Measurements from ENCODE around the gene SH2B2. TPM values are rescaled to one million over a fixed set of nuclear protein-coding genes. Genes with fewer than 3 reads are reported as not detected.

Gene SH2B2
- total and polyA plus RNA-seq, 11 donors, result 0.50 to 5.7 (median 2.2) TPM

GRCh38 chr7:102251531-102252365, 34.9 kb upstream of the SH2B2 start:
- peaks cover 0 to 27% (median 13%) of the 10 kb centered on the region in 9 donors for H3K36me3 ChIP-seq
- TF ChIP-seq CTCF (IDR thresholded peaks at IDR 0.05), result no peak
- no peak for TF ChIP-seq POLR2A (IDR thresholded peaks at IDR 0.05)
- intact Hi-C loops (cut with DNase I), result no loop called here
- ATAC-seq (no peak), DNase-seq (no peak)
- no peak overlapping the region for H3K27ac ChIP-seq
- H3K27me3 ChIP-seq, result no peaks in the 10 kb centered on the region
- H3K4me1 ChIP-seq, result no peaks in the 10 kb centered on the region
- H3K9me3 ChIP-seq, result no peaks in the 10 kb centered on the region
- 69 to 76% (median 72%) methylated on average over 7 of the region's 7 CpGs for WGBS, 4 donors
- no peak overlapping the region for H3K4me3 ChIP-seq

GRCh38 chr7:102252366-102252982, 34.2 kb upstream of the SH2B2 start:
- no peak for TF ChIP-seq POLR2A (IDR thresholded peaks at IDR 0.05)

GRCh38 chr7:102253066-102253972, 33.3 kb upstream of the SH2B2 start:
- Histone ChIP-seq H3K27ac (no peak overlapping the region), H3K9me3 (no peaks in the 10 kb centered on the region), H3K27me3 (no peaks in the 10 kb centered on the region), H3K4me3 (no peak overlapping the region), H3K36me3 (peaks cover 0 to 22% (median 8%) of the 10 kb centered on the region in 9 donors), H3K4me1 (no peaks in the 10 kb centered on the region)
- no peak for ATAC-seq
- no peak for TF ChIP-seq CTCF (IDR thresholded peaks at IDR 0.05)
- no peak for TF ChIP-seq POLR2A (IDR thresholded peaks at IDR 0.05)
- intact Hi-C loops (cut with DNase I), result no loop called here
- DNase-seq, result no peak
- WGBS, 4 donors, result 90 to 96% (median 93%) methylated on average over 17 to 19 of the region's 19 CpGs

More at GRCh38 chr7:102252366-102252982, 34.2 kb upstream of the SH2B2 start:
- DNase-seq (no peak), ATAC-seq (no peak)
- peaks cover 0 to 22% (median 12%) of the 10 kb centered on the region in 9 donors for H3K36me3 ChIP-seq
- H3K27me3 ChIP-seq, result no peaks in the 10 kb centered on the region
- H3K27ac ChIP-seq, result no peak overlapping the region
- intact Hi-C loops (cut with DNase I), result no loop called here
- no peaks in the 10 kb centered on the region for H3K9me3 ChIP-seq
- no peak overlapping the region for H3K4me3 ChIP-seq
- H3K4me1 ChIP-seq, result no peaks in the 10 kb centered on the region
- 78 to 85% (median 83%) methylated on average over 11 of the region's 11 CpGs for WGBS, 4 donors

GRCh38 chr7:102253973-102254370, 32.7 kb upstream of the SH2B2 start:
- 92 to 95% (median 94%) methylated on average over 13 of the region's 13 CpGs for WGBS, 4 donors
- Histone ChIP-seq H3K9me3 (no peaks in the 10 kb centered on the region), H3K4me1 (no peaks in the 10 kb centered on the region), H3K36me3 (peaks cover 0 to 19% (median 5%) of the 10 kb centered on the region in 9 donors), H3K27ac (no peak overlapping the region), H3K27me3 (no peaks in the 10 kb centered on the region), H3K4me3 (no peak overlapping the region)
- no peak for ATAC-seq
- DNase-seq, result no peak
- TF ChIP-seq POLR2A (IDR thresholded peaks at IDR 0.05) (no peak), CTCF (IDR thresholded peaks at IDR 0.05) (no peak)
- intact Hi-C loops (cut with DNase I), result no loop called here

Measured in heart left ventricle (tissue), 16 donors.